ENCODE data around the gene SEL1L3. TPM values are rescaled to one million over a fixed set of nuclear protein-coding genes. Genes with fewer than 3 reads are reported as not detected.
A peak's percentile ranks its signal among the peaks of the same experiment; 100 is the strongest.

Gene SEL1L3
- total and polyA plus RNA-seq, 2 of the 13 experiments (the other 11 are each of a cell fraction or from before 2014, with no cell fraction given): 0.28 to 1.1 TPM

DNA sequence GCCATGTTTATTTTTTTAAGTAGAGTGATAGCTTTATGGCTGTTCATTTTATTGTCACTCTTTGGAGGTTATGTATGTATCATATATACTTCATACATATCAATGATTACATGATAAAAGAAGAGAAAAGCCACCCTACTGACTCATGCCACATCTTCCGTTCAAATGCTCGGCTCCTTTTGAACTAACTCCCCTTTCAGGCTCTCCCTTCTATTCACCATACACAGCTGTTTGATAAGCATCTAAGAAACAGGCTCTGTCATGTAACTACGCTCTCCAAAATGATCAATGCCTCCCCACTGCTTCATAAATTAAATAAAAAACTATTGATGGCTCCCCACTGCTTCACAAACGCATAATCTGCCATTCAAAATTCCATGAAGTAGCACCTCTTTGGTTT is 89.4 kb downstream of the SEL1L3 start (continued):
- no peak for TF ChIP-seq ZIK1 (CRISPR knock-in tag; IDR thresholded peaks at IDR 0.05; ENCODE audit: borderline replicate concordance, low read depth)
- TF ChIP-seq ZNF260 (CRISPR knock-in tag; IDR thresholded peaks at IDR 0.05; ENCODE audit: borderline replicate concordance, low read depth): no peak
- TF ChIP-seq NFYC (CRISPR knock-in tag; IDR thresholded peaks at IDR 0.05): no peak
- no peak for TF ChIP-seq TBX2 (CRISPR knock-in tag; IDR thresholded peaks at IDR 0.05; ENCODE audit: borderline replicate concordance)
- no peak for TF ChIP-seq KDM3A (CRISPR knock-in tag; IDR thresholded peaks at IDR 0.05; ENCODE audit: low read depth)
- TF ChIP-seq MNT (IDR thresholded peaks at IDR 0.05): no peak
- TF ChIP-seq ZBTB10 (CRISPR knock-in tag; IDR thresholded peaks at IDR 0.05; ENCODE audit: borderline replicate concordance): no peak

GRCh38 chr4:25771672-25772071 is 91.1 kb downstream of the SEL1L3 start:
- in situ Hi-C loops (cut with HindIII; ENCODE audit: extremely low pct_ligation_motif_present, low pct_unique_long_range_greater_than_20kb): loop anchor here (25.0 kb wide), 1 partner anchor 234 kb away; no protein-coding TSS in a partner anchor
- WGBS (ENCODE audit: low lambda C conversion rate): 59% methylated on average over 4 of the region's 4 CpGs
- DNase-seq (ENCODE audit: low spot score): no peak
- H3K79me2 ChIP-seq (ENCODE audit: insufficient read depth, low read length): no peaks in the 10 kb centered on the region
- H3K9ac ChIP-seq (ENCODE audit: insufficient read depth, low read depth, low read length): no peak overlapping the region
- no peaks in the 10 kb centered on the region for H3K9me3 ChIP-seq (ENCODE audit: low read length)
- H3K4me3 ChIP-seq (replicated peaks in 1 of 3; ENCODE audit: insufficient read depth in 1 of 3, low read depth in 2 of 3, low read length in 3 of 3): no peak overlapping the region
- no peaks in the 10 kb centered on the region for H3K27me3 ChIP-seq (ENCODE audit: control insufficient read depth in 1 of 2, insufficient read depth in 2 of 2, low read length in 2 of 2)
- CTCF ChIA-PET (ENCODE audit: low intra/inter-chr PET ratio, low total read pairs): no interaction called here
- no peak for ATAC-seq
- no peak overlapping the region for H3K27ac ChIP-seq (ENCODE audit: extremely low read length, insufficient read depth, low read length)
- no peaks in the 10 kb centered on the region for H3K4me1 ChIP-seq (ENCODE audit: insufficient read depth, low read length)
- H4K20me1 ChIP-seq (ENCODE audit: insufficient read depth, low read length): no peaks in the 10 kb centered on the region
- intact Hi-C loops (cut with micrococcal nuclease; ENCODE audit: unreplicated experiment): no loop called here
- no peak for FAIRE-seq
- peak; percentile 75 for TF ChIP-seq MAFF (IDR thresholded peaks at IDR 0.05; ENCODE audit: low read depth, low read length)
- TF ChIP-seq MAFK (conservative IDR thresholded peaks at IDR 0.05 in 1 of 2, IDR thresholded peaks at IDR 0.05 in 1 of 2; ENCODE audit: low read length in 2 of 2): peak; percentile 76 to 81
- no peak for TF ChIP-seq KAT2B (IDR thresholded peaks at IDR 0.05; ENCODE audit: borderline replicate concordance, low read depth, low read length)
- TF ChIP-seq ZNF367 (CRISPR knock-in tag; IDR thresholded peaks at IDR 0.05; ENCODE audit: borderline replicate concordance): no peak
- TF ChIP-seq ZSCAN12 (CRISPR knock-in tag; IDR thresholded peaks at IDR 0.05): no peak
- TF ChIP-seq ERF (CRISPR knock-in tag; IDR thresholded peaks at IDR 0.05): no peak
- no peak for TF ChIP-seq MYC (CRISPR knock-in tag; IDR thresholded peaks at IDR 0.05; ENCODE audit: borderline replicate concordance)
- H3K4me2 ChIP-seq (ENCODE audit: low read depth, low read length): no peak overlapping the region
- no TSS peak for BruUV-seq (replicated peaks)
- POLR2A ChIA-PET: no interaction called here
- no peaks in the 10 kb centered on the region for H3K36me3 ChIP-seq (replicated peaks in 1 of 2; ENCODE audit: control insufficient read depth in 1 of 2, insufficient read depth in 2 of 2, low read length in 2 of 2)
- H2AFZ ChIP-seq (ENCODE audit: low read length): no peak overlapping the region

Data from HepG2 (cell line).